SK-N-SH (cell line): ENCODE measurements around the gene MOCS2.

Source experiments
- CHD2 ChIP-seq: fragments of 150-350 bp; IDR thresholded peaks from 2 replicates; pipeline ENCODE4 v1.6.1; 2018; ENCODE audit warnings: low read length; ENCODE audit not compliant: partially characterized antibody
- EP300 ChIP-seq, 2 experiments: IDR thresholded peaks; 2 replicates each; pipeline versions ENCODE4 v1.4.0 to v1.6.1; 2012; ENCODE audit warnings: borderline replicate concordance in 1 of 2, low read depth in 1 of 2, low read length in 1 of 2
- POLR2AphosphoS5 ChIP-seq: IDR thresholded peaks from 2 replicates; pipeline ENCODE4 v1.6.1; 2012; ENCODE audit warnings: low read depth, low read length
- TF ChIP-seq, protein P1 (sequence below): fragments of 200-600 bp; sonication (generic); IDR thresholded peaks from 2 replicates; pipeline ENCODE4 v1.6.1; 2017; ENCODE audit warnings: antibody characterized with exemption, mild to moderate bottlenecking, moderate library complexity

DNA sequence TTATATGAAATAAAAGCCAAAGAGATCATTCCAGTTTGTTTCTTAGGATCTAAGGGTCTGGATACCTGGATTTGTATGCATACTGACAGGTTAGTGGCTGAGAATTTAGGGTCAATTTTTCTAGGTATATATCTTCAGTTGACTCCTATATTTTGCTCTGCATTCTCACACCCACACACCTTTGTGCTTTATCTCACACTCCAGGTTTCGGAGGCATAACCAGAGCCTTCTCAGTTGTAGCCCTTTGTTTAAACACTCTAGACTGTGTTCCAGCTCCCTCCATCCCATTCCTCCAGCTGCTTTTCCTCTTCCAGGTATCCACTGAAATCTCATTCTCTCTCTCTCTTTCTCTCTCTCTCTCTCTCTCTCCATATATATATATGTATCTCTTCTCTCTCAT lies 10.6 kb upstream of the MOCS2 start:
- TF ChIP-seq, protein P1, sequence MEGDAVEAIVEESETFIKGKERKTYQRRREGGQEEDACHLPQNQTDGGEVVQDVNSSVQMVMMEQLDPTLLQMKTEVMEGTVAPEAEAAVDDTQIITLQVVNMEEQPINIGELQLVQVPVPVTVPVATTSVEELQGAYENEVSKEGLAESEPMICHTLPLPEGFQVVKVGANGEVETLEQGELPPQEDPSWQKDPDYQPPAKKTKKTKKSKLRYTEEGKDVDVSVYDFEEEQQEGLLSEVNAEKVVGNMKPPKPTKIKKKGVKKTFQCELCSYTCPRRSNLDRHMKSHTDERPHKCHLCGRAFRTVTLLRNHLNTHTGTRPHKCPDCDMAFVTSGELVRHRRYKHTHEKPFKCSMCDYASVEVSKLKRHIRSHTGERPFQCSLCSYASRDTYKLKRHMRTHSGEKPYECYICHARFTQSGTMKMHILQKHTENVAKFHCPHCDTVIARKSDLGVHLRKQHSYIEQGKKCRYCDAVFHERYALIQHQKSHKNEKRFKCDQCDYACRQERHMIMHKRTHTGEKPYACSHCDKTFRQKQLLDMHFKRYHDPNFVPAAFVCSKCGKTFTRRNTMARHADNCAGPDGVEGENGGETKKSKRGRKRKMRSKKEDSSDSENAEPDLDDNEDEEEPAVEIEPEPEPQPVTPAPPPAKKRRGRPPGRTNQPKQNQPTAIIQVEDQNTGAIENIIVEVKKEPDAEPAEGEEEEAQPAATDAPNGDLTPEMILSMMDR: no peak
- TF ChIP-seq EP300 (IDR thresholded peaks at IDR 0.05; ENCODE audit: borderline replicate concordance in 1 of 2, low read depth in 1 of 2, low read length in 1 of 2): no peak
- TF ChIP-seq POLR2AphosphoS5: no peak
- TF ChIP-seq CHD2: no peak
